Measurements from ENCODE around the gene CDC42BPA.

The CDC42BPA gene

GRCh38 chr1:227314014-227314848 lies 4.1 kb downstream of the CDC42BPA start:
- Histone ChIP-seq H3K4me3 (ENCODE audit: low read depth in 1 of 2, low read length in 2 of 2) (no peak overlapping the region), H3K4me1 (ENCODE audit: insufficient read depth, low read length) (no peaks in the 10 kb centered on the region), H2AFZ (ENCODE audit: low read depth, low read length) (no peak overlapping the region), H3K36me3 (ENCODE audit: insufficient read depth, low read length) (no peaks in the 10 kb centered on the region), H3K4me2 (ENCODE audit: insufficient read depth, low read length) (no peak overlapping the region), H3K9ac (ENCODE audit: low read depth, low read length) (no peak overlapping the region), H3K27ac (ENCODE audit: low read length) (no peak overlapping the region), H3K27me3 (ENCODE audit: insufficient read depth, low read length, poor library complexity) (peaks cover 3% of the 10 kb centered on the region), H3K79me2 (ENCODE audit: insufficient read depth, low read length) (no peaks in the 10 kb centered on the region), H3K9me3 (ENCODE audit: insufficient read depth, low read length, severe bottlenecking) (no peaks in the 10 kb centered on the region), H4K20me1 (ENCODE audit: insufficient read depth, low read length) (no peaks in the 10 kb centered on the region)
- DNase-seq = no peak
- TF ChIP-seq EZH2 (IDR thresholded peaks at IDR 0.05; ENCODE audit: borderline replicate concordance, low read depth, low read length, severe bottlenecking) (no peak), CTCF (IDR thresholded peaks at IDR 0.05; ENCODE audit: borderline replicate concordance, extremely low read depth, low read length, poor library complexity, severe bottlenecking) (no peak)
- no peak for ATAC-seq (ENCODE audit: insufficient read depth, low read depth)

GRCh38 chr1:227312361-227313025 lies 5.8 kb downstream of the CDC42BPA start:
- Histone ChIP-seq H3K4me1 (ENCODE audit: insufficient read depth, low read length) (no peaks in the 10 kb centered on the region), H3K79me2 (ENCODE audit: insufficient read depth, low read length) (no peaks in the 10 kb centered on the region), H3K9me3 (ENCODE audit: insufficient read depth, low read length, severe bottlenecking) (no peaks in the 10 kb centered on the region), H3K4me2 (ENCODE audit: insufficient read depth, low read length) (no peak overlapping the region), H3K4me3 (ENCODE audit: low read depth in 1 of 2, low read length in 2 of 2) (no peak overlapping the region), H2AFZ (ENCODE audit: low read depth, low read length) (no peak overlapping the region), H4K20me1 (ENCODE audit: insufficient read depth, low read length) (no peaks in the 10 kb centered on the region), H3K36me3 (ENCODE audit: insufficient read depth, low read length) (no peaks in the 10 kb centered on the region), H3K27me3 (ENCODE audit: insufficient read depth, low read length, poor library complexity) (peaks cover 3% of the 10 kb centered on the region), H3K9ac (ENCODE audit: low read depth, low read length) (no peak overlapping the region), H3K27ac (ENCODE audit: low read length) (no peak overlapping the region)
- TF ChIP-seq CTCF (IDR thresholded peaks at IDR 0.05; ENCODE audit: borderline replicate concordance, extremely low read depth, low read length, poor library complexity, severe bottlenecking) = no peak
- TF ChIP-seq EZH2 (IDR thresholded peaks at IDR 0.05; ENCODE audit: borderline replicate concordance, low read depth, low read length, severe bottlenecking) = no peak
- ATAC-seq (ENCODE audit: insufficient read depth, low read depth) (no peak), DNase-seq (no peak)

- no peak for DNase-seq
- TF ChIP-seq CTCF (IDR thresholded peaks at IDR 0.05; ENCODE audit: borderline replicate concordance, extremely low read depth, low read length, poor library complexity, severe bottlenecking) (no peak), EZH2 (IDR thresholded peaks at IDR 0.05; ENCODE audit: borderline replicate concordance, low read depth, low read length, severe bottlenecking) (no peak)
- H3K27ac ChIP-seq (ENCODE audit: low read length) = no peak overlapping the region
- no peaks in the 10 kb centered on the region for H4K20me1 ChIP-seq (ENCODE audit: insufficient read depth, low read length)
- H3K4me2 ChIP-seq (ENCODE audit: insufficient read depth, low read length) = no peak overlapping the region
- no peak overlapping the region for H2AFZ ChIP-seq (ENCODE audit: low read depth, low read length)
- peaks cover 7% of the 10 kb centered on the region for H3K27me3 ChIP-seq (ENCODE audit: insufficient read depth, low read length, poor library complexity)
- no peak overlapping the region for H3K9ac ChIP-seq (ENCODE audit: low read depth, low read length)
- no peak overlapping the region for H3K4me3 ChIP-seq (ENCODE audit: low read depth in 1 of 2, low read length in 2 of 2)
- no peaks in the 10 kb centered on the region for H3K79me2 ChIP-seq (ENCODE audit: insufficient read depth, low read length)
- ATAC-seq (ENCODE audit: insufficient read depth, low read depth) = no peak
- H3K9me3 ChIP-seq (ENCODE audit: insufficient read depth, low read length, severe bottlenecking) = no peaks in the 10 kb centered on the region
- H3K4me1 ChIP-seq (ENCODE audit: insufficient read depth, low read length) = no peaks in the 10 kb centered on the region
- H3K36me3 ChIP-seq (ENCODE audit: insufficient read depth, low read length) = no peaks in the 10 kb centered on the region
These were observed 6.8 kb downstream of the CDC42BPA start for GRCh38 chr1:227311389-227312001.
